Neural progenitor cell (in vitro differentiated cells): ENCODE results near the gene FNTB. TPM values are rescaled to one million over a fixed set of nuclear protein-coding genes. Genes with fewer than 3 reads are reported as not detected.

Source experiments
- DNase-seq: peaks from one replicate; pipeline ENCODE4 v3.0.0-alpha.2; 2016; ENCODE audit warnings: low spot score
- H2AFZ ChIP-seq: fragments of 200-600 bp; sonication (generic); replicated peaks from 2 replicates; pipeline ENCODE4 v1.6.1; 2016; ENCODE audit warnings: antibody characterized with exemption
- H3F3A ChIP-seq: fragments of 200-600 bp; sonication (generic); 2 replicates; pipeline ENCODE4 v1.6.1; 2016; ENCODE audit warnings: antibody characterized with exemption, low read depth
- H3K27ac ChIP-seq: fragments of 200-600 bp; sonication (generic); 2 replicates; pipeline ENCODE4 v1.5.1; 2016; ENCODE audit warnings: mild to moderate bottlenecking
- H3K27me3 ChIP-seq: fragments of 200-600 bp; sonication (generic); 2 replicates; pipeline ENCODE4 v1.6.1; 2016; ENCODE audit warnings: mild to moderate bottlenecking, moderate library complexity
- H3K36me3 ChIP-seq: fragments of 200-600 bp; sonication (generic); 2 replicates; pipeline ENCODE4 v1.5.1; 2016
- H3K4me1 ChIP-seq: fragments of 200-600 bp; sonication (generic); 2 replicates; pipeline ENCODE4 v1.6.1; 2016; ENCODE audit warnings: mixed run types
- H3K4me2 ChIP-seq: fragments of 200-600 bp; sonication (generic); 2 replicates; pipeline ENCODE4 v1.6.1; 2016
- H3K4me3 ChIP-seq: fragments of 200-600 bp; sonication (generic); 2 replicates; pipeline ENCODE4 v1.5.1; 2016
- H3K79me2 ChIP-seq: fragments of 200-600 bp; sonication (generic); 2 replicates; pipeline ENCODE4 v1.6.1; 2016; ENCODE audit warnings: low read depth
- H3K9ac ChIP-seq: fragments of 200-600 bp; sonication (generic); 2 replicates; pipeline ENCODE4 v1.6.1; 2016
- H3K9me3 ChIP-seq: fragments of 200-600 bp; sonication (generic); 2 replicates; pipeline ENCODE4 v1.5.1; 2016; ENCODE audit warnings: low read depth
- H4K20me1 ChIP-seq: fragments of 200-600 bp; sonication (generic); 2 replicates; pipeline ENCODE4 v1.6.1; 2016; ENCODE audit warnings: low read depth
- H3K27ac Mint-ChIP-seq: 3 replicates; pipeline ENCODE4 v1.8.0; 2021; ENCODE audit warnings: mixed read lengths
- H3K27me3 Mint-ChIP-seq: 2 replicates; pipeline ENCODE4 v1.8.0; 2022; ENCODE audit warnings: low read depth, mild to moderate bottlenecking, inconsistent platforms, moderate library complexity, mixed read lengths; ENCODE audit not compliant: insufficient read depth
- H3K36me3 Mint-ChIP-seq: 3 replicates; pipeline ENCODE4 v1.8.0; 2021; ENCODE audit warnings: mixed read lengths
- H3K4me1 Mint-ChIP-seq: 3 replicates; pipeline ENCODE4 v1.8.0; 2021; ENCODE audit warnings: mixed read lengths
- H3K4me3 Mint-ChIP-seq: 3 replicates; pipeline ENCODE4 v1.8.0; 2021; ENCODE audit warnings: mild to moderate bottlenecking, moderate library complexity, mixed read lengths
- H3K9me3 Mint-ChIP-seq: 3 replicates; pipeline ENCODE4 v1.8.0; 2020; ENCODE audit warnings: mixed read lengths
- CTCF ChIP-seq: fragments of 200-600 bp; sonication (generic); IDR thresholded peaks from 2 replicates; pipeline ENCODE4 v1.5.1; 2017; ENCODE audit warnings: antibody characterized with exemption, mild to moderate bottlenecking
- EZH2 ChIP-seq: fragments of 200-600 bp; sonication (generic); IDR thresholded peaks from 2 replicates; pipeline ENCODE4 v1.6.1; 2017; ENCODE audit warnings: antibody characterized with exemption, mild to moderate bottlenecking, moderate library complexity
- EZH2phosphoT487 ChIP-seq: fragments of 200-600 bp; sonication (generic); IDR thresholded peaks from 2 replicates; pipeline ENCODE4 v1.6.1; 2017; ENCODE audit warnings: antibody characterized with exemption
- total RNA-seq: library from RNA; depleted of rRNA; stranded (reverse); fragments of >200 nt; gene quantifications from 2 replicates; pipeline ENCODE4 v1.2.3, GENCODE V29; 2015; ENCODE audit warnings: low replicate concordance

FNTB gene
- total RNA-seq, 1 donor from 2014 or later = 8.0 TPM

GRCh38 chr14:65095633-65096205 lies 109.0 kb downstream of the FNTB start:
- H3F3A ChIP-seq = no peaks in the 10 kb centered on the region
- no peak overlapping the region for H2AFZ ChIP-seq
- TF ChIP-seq EZH2phosphoT487 (no peak), EZH2 (no peak), CTCF (no peak)
- H3K9me3 ChIP-seq = no peaks in the 10 kb centered on the region
- no peaks in the 10 kb centered on the region for H3K27me3 ChIP-seq
- no peak overlapping the region for H3K4me2 ChIP-seq
- Mint-ChIP-seq H3K27ac (no peak overlapping the region), H3K4me1 (no peaks in the 10 kb centered on the region), H3K9me3 (no peaks in the 10 kb centered on the region), H3K27me3 (no peaks in the 10 kb centered on the region), H3K4me3 (no peak overlapping the region), H3K36me3 (peaks cover 11% of the 10 kb centered on the region)
- H3K4me3 ChIP-seq = no peak overlapping the region
- H3K36me3 ChIP-seq = no peaks in the 10 kb centered on the region
- H3K79me2 ChIP-seq = peaks cover 43% of the 10 kb centered on the region
- peaks cover 19% of the 10 kb centered on the region for H4K20me1 ChIP-seq
- no peak overlapping the region for H3K9ac ChIP-seq
- H3K27ac ChIP-seq = no peak overlapping the region
- no peak for DNase-seq
- H3K4me1 ChIP-seq = peaks cover under 1% of the 10 kb centered on the region

GRCh38 chr14:65096323-65097089 lies 109.8 kb downstream of the FNTB start:
- H3K4me2 ChIP-seq = no peak overlapping the region
- Mint-ChIP-seq H3K27me3 (no peaks in the 10 kb centered on the region), H3K36me3 (peaks cover 5% of the 10 kb centered on the region), H3K27ac (no peak overlapping the region), H3K4me3 (no peak overlapping the region), H3K9me3 (no peaks in the 10 kb centered on the region), H3K4me1 (peaks cover 6% of the 10 kb centered on the region)
- peaks cover 51% of the 10 kb centered on the region for H3K79me2 ChIP-seq
- no peak overlapping the region for H3K27ac ChIP-seq
- H4K20me1 ChIP-seq = peaks cover 19% of the 10 kb centered on the region
- peak overlapping the region; percentile 11 for H3K9ac ChIP-seq
- H3K27me3 ChIP-seq = no peaks in the 10 kb centered on the region
- H2AFZ ChIP-seq = no peak overlapping the region
- H3K4me1 ChIP-seq = peaks cover 7% of the 10 kb centered on the region
- H3K36me3 ChIP-seq = no peaks in the 10 kb centered on the region
- TF ChIP-seq EZH2phosphoT487 = no peak
- TF ChIP-seq CTCF = no peak
- TF ChIP-seq EZH2 = no peak
- no peaks in the 10 kb centered on the region for H3F3A ChIP-seq
- no peak overlapping the region for H3K4me3 ChIP-seq
- H3K9me3 ChIP-seq = no peaks in the 10 kb centered on the region
- DNase-seq = no peak

- Histone ChIP-seq H3K9ac (no peak overlapping the region), H3K27ac (no peak overlapping the region), H3K36me3 (no peaks in the 10 kb centered on the region), H3K4me3 (no peak overlapping the region), H3K4me1 (peaks cover 7% of the 10 kb centered on the region), H3F3A (no peaks in the 10 kb centered on the region), H2AFZ (no peak overlapping the region), H4K20me1 (peaks cover 19% of the 10 kb centered on the region), H3K79me2 (peaks cover 51% of the 10 kb centered on the region), H3K27me3 (peaks cover 5% of the 10 kb centered on the region), H3K4me2 (no peak overlapping the region), H3K9me3 (no peaks in the 10 kb centered on the region)
- H3K4me1 Mint-ChIP-seq = peaks cover 13% of the 10 kb centered on the region
- no peak for TF ChIP-seq EZH2
- no peak for TF ChIP-seq EZH2phosphoT487
- DNase-seq = no peak
- peaks cover 3% of the 10 kb centered on the region for H3K27me3 Mint-ChIP-seq
- H3K9me3 Mint-ChIP-seq = no peaks in the 10 kb centered on the region
- H3K36me3 Mint-ChIP-seq = peaks cover 3% of the 10 kb centered on the region
- H3K27ac Mint-ChIP-seq = no peak overlapping the region
- no peak overlapping the region for H3K4me3 Mint-ChIP-seq
Measured at GRCh38 chr14:65098586-65098985, 111.9 kb downstream of the FNTB start.
